ENCODE measurements around the gene KLHL6.

- TF ChIP-seq CTCF (conservative IDR thresholded peaks at IDR 0.05) (peak; percentile 76), ZFX (IDR thresholded peaks at IDR 0.05) (no peak)
These were observed 53.0 kb downstream of the KLHL6 start for GRCh38 chr3:183502237-183503181.
